HEK293 (cell line): ENCODE measurements around the gene CPEB3.

Source experiments
- CTCF ChIP-seq: fragments of 450-650 bp; formaldehyde crosslinking; IDR thresholded peaks from 2 replicates; pipeline ENCODE4 v1.5.1; 2016; ENCODE audit warnings: missing biosample characterization, missing genetic modification characterization
- IKZF3 ChIP-seq: fragments of 450-650 bp; IDR thresholded peaks from 2 replicates; pipeline ENCODE4 v1.5.0; 2018; ENCODE audit warnings: missing biosample characterization, mild to moderate bottlenecking, missing genetic modification characterization, moderate library complexity
- INSM2 ChIP-seq: fragments of 450-650 bp; formaldehyde crosslinking; IDR thresholded peaks from 2 replicates; pipeline ENCODE4 v1.5.1; 2016; ENCODE audit warnings: missing biosample characterization, missing genetic modification characterization
- KLF1 ChIP-seq: fragments of 450-650 bp; formaldehyde crosslinking; IDR thresholded peaks from 2 replicates; pipeline ENCODE4 v1.5.1; 2016; ENCODE audit warnings: missing biosample characterization, missing genetic modification characterization
- PRDM1 ChIP-seq: fragments of 450-650 bp; formaldehyde crosslinking; IDR thresholded peaks from 2 replicates; pipeline ENCODE4; 2016; ENCODE audit warnings: missing biosample characterization, missing genetic modification characterization
- ZNF19 ChIP-seq: fragments of 450-650 bp; formaldehyde crosslinking; IDR thresholded peaks from 2 replicates; pipeline ENCODE4; 2016; ENCODE audit warnings: missing biosample characterization, missing genetic modification characterization, low read depth
- ZNF24 ChIP-seq: fragments of 450-650 bp; formaldehyde crosslinking; IDR thresholded peaks from 2 replicates; pipeline ENCODE4 v1.5.1; 2016; ENCODE audit warnings: missing biosample characterization, missing genetic modification characterization

- no peak for TF ChIP-seq INSM2 (tag by site-specific recombination)
- no peak for TF ChIP-seq KLF1
- no peak for TF ChIP-seq ZNF24 (tag by site-specific recombination)
- TF ChIP-seq CTCF (tag by site-specific recombination): no peak
- no peak for TF ChIP-seq PRDM1 (tag by site-specific recombination)
- no peak for TF ChIP-seq IKZF3
- no peak for TF ChIP-seq ZNF19 (tag by site-specific recombination)
These were observed 18.4 kb upstream of the CPEB3 start for GRCh38 chr10:92309272-92309671.
